HAP-1 (cell line): ENCODE data around the gene CD79A.

Source experiments
- DNase-seq, 2 experiments: peaks; one replicate each; pipeline ENCODE4 v3.0.0-alpha.2; 2016 to 2020; ENCODE audit warnings: low spot score in 2 of 2
- H3K27me3 ChIP-seq: fragments of 250-450 bp; sonication (Bioruptor Pico); 2 replicates; pipeline ENCODE4 v1.5.1; 2020; ENCODE audit warnings: low read depth, mild to moderate bottlenecking, moderate library complexity
- H3K36me3 ChIP-seq: fragments of 250-450 bp; sonication (Bioruptor Pico); replicated peaks from 2 replicates; pipeline ENCODE4 v1.5.1; 2020; ENCODE audit warnings: mild to moderate bottlenecking
- H3K4me1 ChIP-seq: fragments of 250-450 bp; sonication (Bioruptor Pico); 2 replicates; pipeline ENCODE4 v1.5.1; 2020; ENCODE audit warnings: mild to moderate bottlenecking
- H3K4me3 ChIP-seq: fragments of 250-450 bp; sonication (Bioruptor Pico); 2 replicates; pipeline ENCODE4 v1.5.1; 2020; ENCODE audit warnings: mild to moderate bottlenecking, moderate library complexity
- H3K9me3 ChIP-seq: fragments of 250-450 bp; sonication (Bioruptor Pico); 2 replicates; pipeline ENCODE4 v1.5.1; 2020; ENCODE audit warnings: mild to moderate bottlenecking, moderate library complexity
- in situ Hi-C: fragments of 300-500 bp; cut with MboI; formaldehyde crosslinking; loops from 3 replicates; pipeline ENCODE4 v1.14.3; 2020; ENCODE audit warnings: low sequenced_read_pairs, inconsistent platforms, mixed read lengths

CD79A gene

DNA sequence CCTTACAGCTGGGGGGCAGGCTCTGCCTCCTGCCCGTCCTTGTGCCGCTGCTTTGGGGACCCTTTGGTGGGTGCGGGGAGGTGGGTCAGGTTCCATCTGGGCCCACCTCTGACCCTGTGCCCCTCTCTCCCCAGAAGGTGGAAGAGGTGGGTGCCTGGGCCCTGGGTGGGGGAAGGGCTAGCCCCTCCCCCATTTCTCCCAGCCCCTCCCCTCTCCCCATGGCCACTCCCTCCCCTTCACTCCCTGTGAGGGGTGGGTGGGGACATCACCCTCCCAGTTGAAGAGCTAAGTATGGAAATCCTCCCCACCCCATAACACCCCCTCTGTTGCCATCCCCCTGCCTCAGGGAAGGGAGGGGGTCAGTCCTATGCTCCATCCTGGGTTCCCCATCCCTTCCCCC, 20.1 kb downstream of the CD79A start:
- no peak for DNase-seq
- in situ Hi-C loops: no loop called here
- no peak overlapping the region for H3K4me3 ChIP-seq

DNA sequence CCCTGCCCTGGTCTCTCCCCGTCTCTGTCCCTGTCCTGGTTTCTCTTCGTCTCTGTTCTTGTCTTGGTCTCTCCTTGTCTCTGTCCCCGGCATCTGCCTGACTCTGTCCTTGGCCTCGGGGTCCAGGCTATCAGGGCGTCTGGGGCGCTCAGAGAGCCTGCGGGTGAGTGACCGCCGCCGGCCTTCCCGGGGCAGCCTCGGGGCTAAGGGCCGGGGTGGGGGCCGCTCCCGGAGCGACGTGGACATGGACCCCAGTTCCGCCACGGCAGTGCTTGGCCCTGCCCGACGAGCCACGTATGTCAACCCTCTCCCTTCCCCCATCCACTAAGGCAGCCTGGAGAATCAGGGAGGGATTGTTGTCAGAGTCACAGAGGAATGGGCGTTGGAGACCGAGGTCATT, 20.7 kb downstream of the CD79A start:
- no peak overlapping the region for H3K4me3 ChIP-seq
- H3K27me3 ChIP-seq: no peaks in the 10 kb centered on the region
- DNase-seq: no peak
- H3K4me1 ChIP-seq: no peaks in the 10 kb centered on the region
- in situ Hi-C loops: no loop called here
- peaks cover 42% of the 10 kb centered on the region for H3K36me3 ChIP-seq
- H3K9me3 ChIP-seq: no peaks in the 10 kb centered on the region

More for the DNA sequence above, 20.1 kb downstream of the CD79A start:
- Histone ChIP-seq H3K36me3 (peaks cover 37% of the 10 kb centered on the region), H3K9me3 (no peaks in the 10 kb centered on the region), H3K4me1 (no peaks in the 10 kb centered on the region), H3K27me3 (no peaks in the 10 kb centered on the region)

DNA sequence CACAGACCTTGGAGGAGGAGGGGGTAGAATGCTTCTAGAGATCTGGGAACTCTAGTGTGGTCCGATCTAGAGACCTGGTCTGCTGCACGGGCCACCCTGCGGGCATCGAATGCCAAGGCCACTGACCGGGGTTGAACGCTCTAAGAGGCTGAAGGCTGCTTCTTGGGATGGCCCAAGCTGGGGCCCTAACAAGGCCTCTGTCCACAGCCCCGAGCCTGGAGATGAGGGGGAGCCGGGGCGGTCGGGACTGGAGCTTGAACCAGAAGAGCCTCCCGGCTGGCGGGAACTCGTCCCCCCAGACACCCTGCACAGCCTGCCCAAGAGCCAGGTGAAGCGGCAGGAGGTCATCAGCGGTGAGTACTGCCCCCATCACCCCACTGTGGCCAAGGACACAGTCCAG, 21.2 kb downstream of the CD79A start:
- in situ Hi-C loops: no loop called here

DNA sequence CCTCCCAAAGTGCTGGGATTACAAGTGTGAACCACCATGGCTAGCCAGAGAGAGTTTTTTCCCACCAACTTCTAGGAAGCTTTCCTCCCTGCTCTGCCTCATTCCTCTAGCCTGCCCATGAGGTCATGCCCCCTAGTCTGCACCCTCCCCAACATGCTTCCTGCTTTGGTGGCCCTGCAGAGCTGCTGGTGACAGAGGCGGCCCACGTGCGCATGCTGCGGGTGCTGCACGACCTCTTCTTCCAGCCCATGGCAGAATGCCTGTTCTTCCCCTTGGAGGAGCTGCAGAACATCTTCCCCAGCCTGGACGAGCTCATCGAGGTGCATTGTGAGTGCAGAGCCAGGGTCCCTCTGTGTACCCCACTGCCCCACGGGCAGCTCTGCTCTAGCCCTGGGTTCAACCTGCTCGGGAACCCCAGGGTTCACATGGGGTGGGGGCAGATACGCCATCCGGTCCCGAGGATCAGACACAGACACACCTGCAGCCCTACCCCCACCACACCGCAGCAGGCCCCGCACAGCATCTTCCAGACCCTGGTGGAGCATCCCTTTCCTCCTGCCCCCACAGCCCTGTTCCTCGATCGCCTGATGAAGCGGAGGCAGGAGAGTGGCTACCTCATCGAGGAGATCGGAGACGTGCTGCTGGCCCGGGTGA, 24.8 kb downstream of the CD79A start:
- H3K4me1 ChIP-seq: no peaks in the 10 kb centered on the region
- no peaks in the 10 kb centered on the region for H3K9me3 ChIP-seq
- H3K27me3 ChIP-seq: no peaks in the 10 kb centered on the region
- in situ Hi-C loops: no loop called here
- DNase-seq: no peak
- H3K36me3 ChIP-seq: peaks cover 54% of the 10 kb centered on the region
- no peak overlapping the region for H3K4me3 ChIP-seq

More for the DNA sequence above, 21.2 kb downstream of the CD79A start:
- no peak for DNase-seq
- no peaks in the 10 kb centered on the region for H3K9me3 ChIP-seq
- no peaks in the 10 kb centered on the region for H3K4me1 ChIP-seq
- peaks cover 47% of the 10 kb centered on the region for H3K36me3 ChIP-seq
- no peaks in the 10 kb centered on the region for H3K27me3 ChIP-seq
- H3K4me3 ChIP-seq: no peak overlapping the region

DNA sequence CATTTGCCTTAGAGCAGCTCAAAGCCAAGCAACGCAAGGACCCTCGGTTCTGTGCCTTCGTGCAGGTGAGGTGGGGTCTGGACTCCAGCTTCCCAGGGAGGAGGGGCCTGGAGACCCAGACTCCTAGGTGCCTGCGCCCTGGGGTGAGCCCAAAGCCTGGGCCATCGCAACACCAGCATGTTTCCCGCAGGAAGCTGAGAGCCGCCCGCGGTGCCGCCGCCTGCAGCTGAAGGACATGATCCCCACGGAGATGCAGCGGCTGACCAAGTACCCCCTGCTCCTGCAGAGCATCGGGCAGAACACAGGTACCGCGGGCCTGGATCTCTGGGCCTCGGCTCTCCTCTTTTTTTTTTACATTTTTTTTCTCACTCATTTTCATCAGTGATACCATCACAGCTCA, 25.5 kb downstream of the CD79A start:
- Histone ChIP-seq H3K36me3 (peaks cover 58% of the 10 kb centered on the region), H3K27me3 (no peaks in the 10 kb centered on the region), H3K4me3 (no peak overlapping the region), H3K4me1 (no peaks in the 10 kb centered on the region), H3K9me3 (no peaks in the 10 kb centered on the region)
- in situ Hi-C loops: no loop called here
- no peak for DNase-seq

DNA sequence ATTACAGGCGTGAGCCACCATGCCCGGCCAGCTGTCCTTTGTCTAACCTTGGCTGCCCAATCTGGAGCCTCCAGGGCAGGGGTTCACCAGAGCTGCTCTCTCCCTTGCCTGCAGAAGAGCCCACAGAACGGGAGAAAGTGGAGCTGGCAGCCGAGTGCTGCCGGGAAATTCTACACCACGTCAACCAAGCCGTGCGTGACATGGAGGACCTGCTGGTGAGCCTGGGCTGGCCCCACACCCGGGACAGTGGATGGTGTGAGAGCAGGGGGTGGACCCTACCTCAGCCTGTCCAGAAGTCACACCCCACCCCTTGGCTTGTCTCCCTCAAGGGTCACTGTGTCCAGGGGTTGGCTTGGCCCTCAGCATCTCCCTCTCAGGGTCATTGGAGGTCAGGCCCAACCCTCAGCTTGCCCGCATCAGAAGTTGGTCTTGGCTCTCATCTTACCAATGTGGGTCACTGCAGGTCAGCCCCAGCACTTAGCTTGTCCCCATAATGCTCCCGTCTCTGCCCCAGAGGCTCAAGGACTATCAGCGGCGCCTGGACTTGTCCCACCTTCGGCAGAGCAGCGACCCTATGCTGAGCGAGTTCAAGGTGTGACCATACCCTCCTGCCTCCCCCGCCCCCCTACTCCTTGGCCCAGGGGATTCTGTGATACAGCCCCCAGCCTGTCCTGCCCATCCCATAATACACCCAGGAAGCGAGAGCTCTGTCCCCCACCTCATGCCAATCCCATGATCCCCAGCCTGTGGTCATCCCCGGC, 26.3 kb downstream of the CD79A start:
- no peak for DNase-seq
- H3K27me3 ChIP-seq: no peaks in the 10 kb centered on the region
- peaks cover 53% of the 10 kb centered on the region for H3K36me3 ChIP-seq
- no peaks in the 10 kb centered on the region for H3K4me1 ChIP-seq
- no peak overlapping the region for H3K4me3 ChIP-seq
- in situ Hi-C loops: no loop called here
- no peaks in the 10 kb centered on the region for H3K9me3 ChIP-seq

DNA sequence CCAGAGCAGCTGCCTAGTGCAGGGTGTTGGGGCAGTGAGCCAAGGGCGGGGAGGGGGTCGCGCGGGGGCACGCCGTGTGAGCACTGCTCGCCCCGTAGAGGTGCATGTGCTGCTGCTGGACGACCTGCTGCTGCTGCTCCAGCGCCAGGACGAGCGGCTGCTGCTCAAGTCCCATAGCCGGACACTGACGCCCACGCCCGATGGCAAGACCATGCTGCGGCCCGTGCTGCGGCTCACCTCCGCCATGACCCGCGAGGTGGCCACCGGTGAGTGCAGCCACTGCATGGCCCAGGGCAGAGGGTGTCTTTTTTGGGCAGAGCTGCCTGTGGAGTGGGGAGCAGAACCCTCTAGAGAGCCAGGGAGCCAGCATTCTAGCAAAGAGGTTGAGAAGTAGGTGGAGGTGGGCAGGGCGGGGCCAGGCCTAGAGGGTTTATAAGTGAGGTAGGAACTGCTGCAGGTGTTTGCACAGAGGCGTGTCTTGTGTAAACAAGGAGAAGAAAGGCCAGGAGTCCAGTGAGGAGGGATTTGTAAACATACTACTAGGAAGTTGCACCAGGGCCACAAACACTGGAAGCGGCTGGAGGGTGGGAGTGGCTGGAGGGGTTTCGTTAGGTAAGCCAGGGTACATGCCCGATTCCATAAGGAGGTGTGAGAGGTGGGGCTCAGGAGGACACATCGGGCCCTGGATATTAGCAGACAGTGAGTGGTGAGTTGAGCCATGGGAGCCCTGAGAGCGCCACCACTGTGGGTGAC, 27.2 kb downstream of the CD79A start:
- peaks cover 45% of the 10 kb centered on the region for H3K36me3 ChIP-seq
- no peaks in the 10 kb centered on the region for H3K9me3 ChIP-seq
- no peaks in the 10 kb centered on the region for H3K27me3 ChIP-seq
- no peak for DNase-seq
- no peak overlapping the region for H3K4me3 ChIP-seq
- H3K4me1 ChIP-seq: no peaks in the 10 kb centered on the region
- in situ Hi-C loops: no loop called here

DNA sequence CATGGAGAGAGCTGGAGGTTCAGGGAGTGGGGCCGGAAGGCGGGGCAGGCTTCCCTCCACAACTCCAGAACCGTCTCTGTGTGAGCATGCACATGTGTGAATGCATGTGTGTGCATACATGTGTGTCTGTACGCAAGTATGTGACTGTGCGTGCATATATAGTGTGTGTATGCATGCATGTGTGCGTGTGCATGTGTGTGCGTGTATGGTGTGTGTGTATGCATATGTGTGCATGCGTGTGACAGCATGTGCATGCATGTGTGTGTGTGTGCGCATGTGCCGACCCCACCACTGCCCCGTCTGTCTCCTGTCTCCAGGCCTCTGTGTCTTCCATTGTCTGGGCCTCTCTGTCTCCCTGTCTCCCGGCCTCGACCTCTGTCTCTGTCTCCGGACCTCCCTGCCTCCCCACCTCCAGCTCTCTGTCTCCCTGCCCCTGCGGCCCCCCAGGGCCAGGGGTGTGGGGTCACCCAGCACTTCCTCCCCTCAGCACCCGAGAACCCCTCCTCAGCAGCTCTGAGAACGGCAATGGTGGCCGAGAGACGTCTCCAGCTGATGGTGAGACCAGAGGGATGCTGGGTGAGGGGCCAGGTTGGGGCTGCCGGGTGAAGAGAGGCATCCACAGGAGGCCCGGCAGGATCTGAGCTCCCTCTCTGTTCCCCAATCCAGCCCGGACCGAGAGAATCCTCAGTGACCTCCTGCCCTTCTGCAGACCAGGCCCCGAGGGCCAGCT, 28.4 kb downstream of the CD79A start:
- H3K9me3 ChIP-seq: no peaks in the 10 kb centered on the region
- 0 out of 2 replicates have a peak, but pooled peaks cover 3% of the 10 kb centered on the region for H3K27me3 ChIP-seq
- in situ Hi-C loops: no loop called here
- H3K4me1 ChIP-seq: no peaks in the 10 kb centered on the region
- DNase-seq: no peak
- H3K36me3 ChIP-seq: peaks cover 39% of the 10 kb centered on the region
- no peak overlapping the region for H3K4me3 ChIP-seq

DNA sequence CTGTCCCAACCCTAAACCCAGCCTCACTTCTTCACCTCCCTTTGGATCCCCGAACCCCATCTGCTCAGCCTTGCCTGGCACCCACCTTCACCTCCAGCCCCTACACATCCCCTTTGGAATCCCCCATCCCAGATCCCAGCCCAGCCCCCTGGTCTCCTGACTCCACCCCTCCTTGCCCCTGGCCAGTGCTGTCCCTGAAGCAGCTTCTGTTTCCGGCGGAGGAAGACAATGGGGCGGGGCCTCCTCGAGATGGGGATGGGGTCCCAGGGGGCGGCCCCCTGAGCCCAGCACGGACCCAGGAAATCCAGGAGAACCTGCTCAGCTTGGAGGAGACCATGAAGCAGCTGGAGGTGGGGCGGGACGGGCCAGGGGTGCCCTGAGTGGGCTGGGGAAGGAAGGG, 29.2 kb downstream of the CD79A start:
- no peak for DNase-seq
- no peaks in the 10 kb centered on the region for H3K4me1 ChIP-seq
- H3K4me3 ChIP-seq: no peak overlapping the region
- H3K27me3 ChIP-seq: peaks cover 7% of the 10 kb centered on the region
- H3K9me3 ChIP-seq: no peaks in the 10 kb centered on the region
- H3K36me3 ChIP-seq: peaks cover 34% of the 10 kb centered on the region
- in situ Hi-C loops: no loop called here

DNA sequence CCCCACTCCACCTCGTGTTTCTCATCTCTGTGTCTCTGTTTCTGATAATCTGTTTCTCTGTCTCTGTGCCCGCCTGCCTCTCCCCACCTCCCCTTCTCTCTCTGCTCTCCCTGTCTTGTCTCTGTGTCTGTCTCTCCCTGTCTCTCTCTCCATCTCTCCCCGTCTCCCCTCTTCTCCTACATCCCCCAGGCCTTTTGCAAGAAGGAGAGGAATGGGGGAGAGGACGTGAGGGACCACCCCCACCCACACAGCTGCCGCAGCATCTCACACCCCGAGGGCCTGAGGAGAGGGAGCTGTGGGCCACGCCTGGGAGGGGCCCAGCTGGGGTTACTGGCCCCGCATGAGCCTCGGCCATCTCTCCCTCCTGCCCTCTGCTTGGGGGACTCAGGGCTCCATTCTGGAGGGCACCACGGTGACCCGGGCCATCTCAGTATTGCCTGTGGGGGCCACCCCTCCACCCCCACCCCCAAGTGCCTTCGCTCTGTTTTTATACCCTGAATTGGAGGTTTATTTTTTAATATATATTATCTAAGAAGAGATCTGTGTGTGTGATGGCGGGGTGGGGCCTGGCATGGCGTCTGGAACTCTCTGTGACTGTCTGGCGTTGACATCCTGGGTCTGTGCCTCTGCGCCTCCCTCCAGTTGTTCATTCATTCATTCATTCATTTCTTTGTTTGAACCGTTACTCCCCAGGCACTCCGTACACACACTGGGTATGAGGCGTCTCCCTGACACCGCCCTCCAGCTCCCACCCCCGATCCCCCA, 30.0 kb downstream of the CD79A start:
- no peak for DNase-seq
- no peak overlapping the region for H3K4me3 ChIP-seq
- peaks cover 15% of the 10 kb centered on the region for H3K27me3 ChIP-seq
- peaks cover 30% of the 10 kb centered on the region for H3K36me3 ChIP-seq
- no peaks in the 10 kb centered on the region for H3K9me3 ChIP-seq
- H3K4me1 ChIP-seq: no peaks in the 10 kb centered on the region
- in situ Hi-C loops: no loop called here

DNA sequence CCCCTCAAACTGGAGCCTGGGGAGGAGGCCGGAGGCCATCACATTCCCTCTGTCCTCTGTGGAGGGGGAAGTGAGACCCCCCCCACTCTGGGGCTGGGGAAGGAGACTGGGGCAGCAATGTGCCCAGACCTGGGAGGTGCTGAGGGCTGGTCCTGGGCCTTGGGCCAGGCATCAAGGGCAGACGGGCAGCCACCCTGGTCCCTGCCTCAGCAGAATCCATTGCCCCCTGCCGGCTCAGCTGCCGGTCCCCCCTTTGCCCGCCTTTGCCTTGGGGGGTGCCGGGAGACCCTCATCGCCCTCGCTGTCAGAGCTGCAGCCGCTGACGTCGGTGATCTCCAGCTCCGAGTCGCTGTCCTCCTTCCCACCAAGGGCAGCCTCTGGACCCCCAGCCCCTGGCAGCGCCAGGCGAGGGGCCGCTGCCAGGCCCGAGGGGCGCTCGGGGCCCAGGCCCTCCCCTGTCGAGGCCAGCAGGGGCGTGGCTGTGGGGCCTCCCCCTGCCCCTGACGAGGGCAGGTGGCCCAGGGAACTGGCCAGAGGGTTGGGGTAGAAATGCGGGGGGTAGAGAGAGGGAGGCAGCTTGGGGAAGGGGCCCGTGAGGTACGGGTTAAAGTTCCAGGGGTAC, 31.0 kb downstream of the CD79A start:
- in situ Hi-C loops: no loop called here
- H3K4me3 ChIP-seq: no peak overlapping the region
- peaks cover 21% of the 10 kb centered on the region for H3K36me3 ChIP-seq
- peaks cover 24% of the 10 kb centered on the region for H3K27me3 ChIP-seq
- H3K4me1 ChIP-seq: no peaks in the 10 kb centered on the region
- no peaks in the 10 kb centered on the region for H3K9me3 ChIP-seq
- no peak for DNase-seq

DNA sequence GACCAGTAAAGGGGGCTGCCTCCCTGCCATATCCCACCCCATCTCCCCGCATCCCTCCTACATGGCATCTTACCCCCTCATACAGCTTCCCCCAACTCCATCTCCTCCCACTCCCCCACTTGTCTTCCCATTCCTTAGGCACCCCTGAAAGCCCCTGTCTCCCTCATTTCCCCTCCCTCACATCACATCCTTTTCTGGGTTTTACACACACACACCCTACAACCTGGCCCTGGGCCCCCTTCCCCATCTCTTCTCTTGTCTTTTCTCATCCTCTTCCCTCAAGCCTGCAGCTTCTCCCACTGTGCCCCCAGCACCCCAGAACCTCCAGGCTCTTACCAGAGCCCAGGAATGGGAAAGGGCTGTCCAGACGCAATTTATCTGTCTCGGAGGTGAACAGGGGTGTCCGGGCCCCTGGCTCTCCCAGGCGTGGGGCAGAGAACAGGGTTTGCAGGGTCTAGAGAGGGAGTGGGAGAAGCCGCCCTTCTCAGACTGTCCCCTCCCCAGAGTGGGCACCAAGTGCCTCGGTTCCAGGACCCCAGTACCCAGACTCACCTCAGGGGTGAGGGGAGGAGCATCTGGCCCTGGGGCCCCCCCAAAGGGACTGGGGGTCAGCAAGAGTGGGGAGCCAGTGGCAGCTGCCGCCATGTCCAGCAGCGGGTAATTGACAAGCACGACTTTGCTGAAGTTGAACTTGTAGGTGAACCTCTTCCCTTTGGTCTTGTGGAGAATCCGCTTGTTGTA, 31.8 kb downstream of the CD79A start:
- no peaks in the 10 kb centered on the region for H3K9me3 ChIP-seq
- in situ Hi-C loops: no loop called here
- H3K27me3 ChIP-seq: peaks cover 31% of the 10 kb centered on the region
- no peak for DNase-seq
- H3K36me3 ChIP-seq: peaks cover 17% of the 10 kb centered on the region
- no peak overlapping the region for H3K4me3 ChIP-seq
- no peaks in the 10 kb centered on the region for H3K4me1 ChIP-seq
